Ascending aorta (tissue), 2 donors: ENCODE data around the gene SYT4. TPM values are rescaled to one million over a fixed set of nuclear protein-coding genes. Genes with fewer than 3 reads are reported as not detected.

Experiments used
- DNase-seq, 2 donors: peaks; one replicate each; pipeline ENCODE4 v3.0.0-alpha.2; 2019; ENCODE audit warnings: low spot score in 2 of 2
- H3K27ac ChIP-seq, 2 donors: fragments of 200-600 bp; sonication (generic); one replicate each; pipeline ENCODE4 v1.5.1; 2016 to 2017; ENCODE audit warnings: mild to moderate bottlenecking in 1 of 2
- H3K27me3 ChIP-seq: fragments of 200-600 bp; sonication (generic); one replicate; pipeline ENCODE4 v1.5.1; 2017
- H3K36me3 ChIP-seq, 2 donors: fragments of 200-600 bp; sonication (generic); one replicate each; pipeline ENCODE4 v1.5.1; 2016
- H3K4me1 ChIP-seq, 2 donors: fragments of 200-600 bp; sonication (generic); one replicate each; pipeline ENCODE4 v1.5.1; 2016 to 2017; ENCODE audit warnings: mild to moderate bottlenecking in 1 of 2
- H3K4me3 ChIP-seq, 2 donors: fragments of 200-600 bp; sonication (generic); one replicate each; pipeline ENCODE4 v1.5.1; 2016 to 2017; ENCODE audit warnings: mild to moderate bottlenecking in 1 of 2
- H3K9me3 ChIP-seq, 2 donors: fragments of 200-600 bp; sonication (generic); one replicate each; pipeline ENCODE4 v1.5.1; 2016
- intact Hi-C: fragments of 100-400 bp; cut with DNase I; formaldehyde crosslinking; loops from one replicate; pipeline ENCODE4 v1.15.1; 2023
- total RNA-seq: library from RNA; depleted of rRNA; stranded (reverse); fragments of >200 nt; gene quantifications from one replicate; pipeline ENCODE4 v1.1.0, GENCODE V29; 2016
- TF ChIP-seq, protein P1 (sequence below), 3 experiments: fragments of 200-600 bp in 2 of 3; fragments of 450-650 bp in 1 of 3; sonication (generic) in 2 of 3; IDR thresholded peaks; one replicate each; pipeline ENCODE4 v1.5.1; 2016 to 2019; ENCODE audit warnings: antibody characterized with exemption in 3 of 3, mild to moderate bottlenecking in 1 of 3, moderate library complexity in 1 of 3

SYT4 gene
- total RNA-seq, 1 donor from 2014 or later: not detected

- Histone ChIP-seq H3K9me3 (no peaks in the 10 kb centered on the region), H3K36me3 (no peaks in the 10 kb centered on the region), H3K27ac (no peak overlapping the region), H3K4me1 (no peaks in the 10 kb centered on the region), H3K27me3 (no peaks in the 10 kb centered on the region), H3K4me3 (no peak overlapping the region)
- no peak for DNase-seq
- intact Hi-C loops: no loop called here
- TF ChIP-seq, protein P1, sequence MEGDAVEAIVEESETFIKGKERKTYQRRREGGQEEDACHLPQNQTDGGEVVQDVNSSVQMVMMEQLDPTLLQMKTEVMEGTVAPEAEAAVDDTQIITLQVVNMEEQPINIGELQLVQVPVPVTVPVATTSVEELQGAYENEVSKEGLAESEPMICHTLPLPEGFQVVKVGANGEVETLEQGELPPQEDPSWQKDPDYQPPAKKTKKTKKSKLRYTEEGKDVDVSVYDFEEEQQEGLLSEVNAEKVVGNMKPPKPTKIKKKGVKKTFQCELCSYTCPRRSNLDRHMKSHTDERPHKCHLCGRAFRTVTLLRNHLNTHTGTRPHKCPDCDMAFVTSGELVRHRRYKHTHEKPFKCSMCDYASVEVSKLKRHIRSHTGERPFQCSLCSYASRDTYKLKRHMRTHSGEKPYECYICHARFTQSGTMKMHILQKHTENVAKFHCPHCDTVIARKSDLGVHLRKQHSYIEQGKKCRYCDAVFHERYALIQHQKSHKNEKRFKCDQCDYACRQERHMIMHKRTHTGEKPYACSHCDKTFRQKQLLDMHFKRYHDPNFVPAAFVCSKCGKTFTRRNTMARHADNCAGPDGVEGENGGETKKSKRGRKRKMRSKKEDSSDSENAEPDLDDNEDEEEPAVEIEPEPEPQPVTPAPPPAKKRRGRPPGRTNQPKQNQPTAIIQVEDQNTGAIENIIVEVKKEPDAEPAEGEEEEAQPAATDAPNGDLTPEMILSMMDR (IDR thresholded peaks at IDR 0.05): peak; percentile 10 to 61 (median 55)
Measured at GRCh38 chr18:43271593-43272432, 5.5 kb downstream of the SYT4 start.

GRCh38 chr18:43267818-43268217 lies 9.5 kb downstream of the SYT4 start:
- H3K9me3 ChIP-seq: no peaks in the 10 kb centered on the region
- H3K4me1 ChIP-seq: no peaks in the 10 kb centered on the region
- intact Hi-C loops: no loop called here
- TF ChIP-seq, protein P1 (IDR thresholded peaks at IDR 0.05): no peak
- no peak overlapping the region for H3K4me3 ChIP-seq
- H3K27ac ChIP-seq: no peak overlapping the region
- H3K27me3 ChIP-seq: no peaks in the 10 kb centered on the region
- no peak for DNase-seq
- H3K36me3 ChIP-seq: no peaks in the 10 kb centered on the region

DNA sequence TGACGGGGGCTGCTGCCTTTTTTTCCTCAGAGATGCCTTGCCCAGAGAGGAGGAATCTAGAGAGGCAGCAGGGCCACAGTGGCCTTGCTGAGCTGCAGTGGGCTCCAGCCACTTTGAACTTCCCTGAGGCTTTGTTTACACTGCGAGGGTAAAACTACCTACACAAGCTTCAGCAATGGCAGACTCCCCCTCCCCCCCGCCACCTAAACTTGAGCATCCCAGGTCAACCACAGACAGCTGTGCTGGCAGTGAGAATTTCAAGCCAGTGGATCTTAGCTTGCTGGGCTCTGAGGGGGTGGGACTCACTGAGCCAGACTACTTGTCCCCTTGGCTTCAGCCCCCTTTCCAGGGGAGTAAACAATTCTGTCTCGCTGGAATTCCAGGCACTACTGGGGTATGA lies 11.8 kb downstream of the SYT4 start:
- H3K4me1 ChIP-seq: no peaks in the 10 kb centered on the region
- no peak overlapping the region for H3K27ac ChIP-seq
- TF ChIP-seq, protein P1 (IDR thresholded peaks at IDR 0.05): no peak
- no peaks in the 10 kb centered on the region for H3K27me3 ChIP-seq
- peaks cover 0 to 5% of the 10 kb centered on the region in 2 donors for H3K9me3 ChIP-seq
- DNase-seq: no peak
- intact Hi-C loops: no loop called here
- H3K4me3 ChIP-seq: no peak overlapping the region
- no peaks in the 10 kb centered on the region for H3K36me3 ChIP-seq

GRCh38 chr18:43248610-43249249 lies 28.6 kb downstream of the SYT4 start:
- H3K4me3 ChIP-seq: no peak overlapping the region
- TF ChIP-seq, protein P1 (IDR thresholded peaks at IDR 0.05): no peak
- H3K9me3 ChIP-seq: no peaks in the 10 kb centered on the region

DNA sequence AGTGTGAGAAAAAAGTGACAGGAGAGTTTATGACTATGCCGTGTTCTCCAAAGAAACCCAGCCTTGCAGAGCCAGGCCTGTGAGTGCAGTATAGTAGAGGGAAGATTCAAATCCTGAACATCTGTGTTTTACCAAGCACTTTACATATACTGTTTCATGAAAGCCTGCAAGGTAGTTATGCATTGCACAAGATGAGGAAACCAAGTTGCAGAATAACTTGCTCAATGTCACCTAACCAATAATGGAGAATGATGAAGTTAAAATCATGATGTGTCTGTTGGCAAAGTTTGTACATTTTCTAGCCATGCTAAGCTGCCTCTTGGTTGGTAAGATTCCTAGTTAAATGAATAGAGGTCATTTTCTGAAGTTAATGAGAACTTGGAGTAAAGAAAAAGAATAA lies 29.3 kb downstream of the SYT4 start:
- Histone ChIP-seq H3K9me3 (no peaks in the 10 kb centered on the region), H3K27ac (no peak overlapping the region), H3K27me3 (no peaks in the 10 kb centered on the region), H3K36me3 (no peaks in the 10 kb centered on the region), H3K4me3 (no peak overlapping the region), H3K4me1 (no peaks in the 10 kb centered on the region)
- no peak for DNase-seq
- intact Hi-C loops: no loop called here
- TF ChIP-seq, protein P1 (IDR thresholded peaks at IDR 0.05): no peak

More at GRCh38 chr18:43248610-43249249, 28.6 kb downstream of the SYT4 start:
- DNase-seq: no peak
- Histone ChIP-seq H3K27me3 (no peaks in the 10 kb centered on the region), H3K4me1 (no peaks in the 10 kb centered on the region), H3K36me3 (no peaks in the 10 kb centered on the region), H3K27ac (no peak overlapping the region)
- intact Hi-C loops: no loop called here
